ENCODE results near the gene TES. TPM values are rescaled to one million over a fixed set of nuclear protein-coding genes. Genes with fewer than 3 reads are reported as not detected.
"Not testable (repeated sequence)": the region's sequence is repeated elsewhere in the genome, so short reads cannot be mapped to it uniquely, and the experiment has no call there.

Gene TES
- total RNA-seq, 1 experiment from 2014 or later, result 126 TPM

- CTCF ChIA-PET, result no interaction called here
- H3K4me3 Mint-ChIP-seq (ENCODE audit: low read depth, unreplicated experiment), result no peak overlapping the region
- BruUV-seq (replicated peaks), result no TSS peak
- H3K4me1 Mint-ChIP-seq (ENCODE audit: low read depth, unreplicated experiment), result peaks cover 2% of the 10 kb centered on the region
- H3K27ac Mint-ChIP-seq (ENCODE audit: unreplicated experiment), result no peak overlapping the region
- H3K36me3 Mint-ChIP-seq (ENCODE audit: insufficient read depth, unreplicated experiment), result peaks cover 5% of the 10 kb centered on the region
- DNase-seq, result no peak
- H3K9me3 Mint-ChIP-seq (ENCODE audit: low read depth, unreplicated experiment), result peaks cover 6% of the 10 kb centered on the region
- no peaks in the 10 kb centered on the region for H3K27me3 Mint-ChIP-seq (ENCODE audit: unreplicated experiment)
- no peak for TF ChIP-seq CTCF (IDR thresholded peaks at IDR 0.05; ENCODE audit: unreplicated experiment)
- intact Hi-C loops (cut with micrococcal nuclease; ENCODE audit: unreplicated experiment), result no loop called here
These were observed 82.8 kb downstream of the TES start for GRCh38 chr7:116293139-116293538.

GRCh38 chr7:116293633-116294032 is 83.3 kb downstream of the TES start:
- no TSS peak for BruUV-seq (replicated peaks)
- no peak overlapping the region for H3K27ac Mint-ChIP-seq (ENCODE audit: unreplicated experiment)
- H3K4me1 Mint-ChIP-seq (ENCODE audit: low read depth, unreplicated experiment), result no peaks in the 10 kb centered on the region
- CTCF ChIA-PET, result no interaction called here
- no peaks in the 10 kb centered on the region for H3K27me3 Mint-ChIP-seq (ENCODE audit: unreplicated experiment)
- H3K36me3 Mint-ChIP-seq (ENCODE audit: insufficient read depth, unreplicated experiment), result peaks cover 5% of the 10 kb centered on the region
- TF ChIP-seq CTCF (IDR thresholded peaks at IDR 0.05; ENCODE audit: unreplicated experiment), result no peak
- H3K9me3 Mint-ChIP-seq (ENCODE audit: low read depth, unreplicated experiment), result peaks cover 6% of the 10 kb centered on the region
- no peak overlapping the region for H3K4me3 Mint-ChIP-seq (ENCODE audit: low read depth, unreplicated experiment)
- intact Hi-C loops (cut with micrococcal nuclease; ENCODE audit: unreplicated experiment), result no loop called here
- no peak for DNase-seq

- H3K9me3 Mint-ChIP-seq (ENCODE audit: low read depth, unreplicated experiment); H3K4me1 Mint-ChIP-seq (ENCODE audit: low read depth, unreplicated experiment); H3K36me3 Mint-ChIP-seq (ENCODE audit: insufficient read depth, unreplicated experiment); H3K27ac Mint-ChIP-seq (ENCODE audit: unreplicated experiment); H3K27me3 Mint-ChIP-seq (ENCODE audit: unreplicated experiment); CTCF ChIA-PET; DNase-seq; intact Hi-C loops (cut with micrococcal nuclease; ENCODE audit: unreplicated experiment); BruUV-seq (replicated peaks); H3K4me3 Mint-ChIP-seq (ENCODE audit: low read depth, unreplicated experiment): not testable (repeated sequence)
These were observed 85.6 kb downstream of the TES start for GRCh38 chr7:116295903-116296302.

GRCh38 chr7:116298055-116298454 is 87.7 kb downstream of the TES start:
- Mint-ChIP-seq H3K27ac (ENCODE audit: unreplicated experiment) (no peak overlapping the region), H3K4me3 (ENCODE audit: low read depth, unreplicated experiment) (no peak overlapping the region), H3K9me3 (ENCODE audit: low read depth, unreplicated experiment) (peaks cover 6% of the 10 kb centered on the region), H3K27me3 (ENCODE audit: unreplicated experiment) (no peaks in the 10 kb centered on the region), H3K36me3 (ENCODE audit: insufficient read depth, unreplicated experiment) (no peaks in the 10 kb centered on the region), H3K4me1 (ENCODE audit: low read depth, unreplicated experiment) (no peaks in the 10 kb centered on the region)
- no peak for TF ChIP-seq CTCF (IDR thresholded peaks at IDR 0.05; ENCODE audit: unreplicated experiment)
- intact Hi-C loops (cut with micrococcal nuclease; ENCODE audit: unreplicated experiment), result no loop called here
- BruUV-seq (replicated peaks), result no TSS peak
- DNase-seq, result no peak
- CTCF ChIA-PET, result no interaction called here

- Mint-ChIP-seq H3K27me3 (ENCODE audit: unreplicated experiment) (no peaks in the 10 kb centered on the region), H3K4me3 (ENCODE audit: low read depth, unreplicated experiment) (no peak overlapping the region), H3K27ac (ENCODE audit: unreplicated experiment) (no peak overlapping the region), H3K9me3 (ENCODE audit: low read depth, unreplicated experiment) (peaks cover 6% of the 10 kb centered on the region), H3K36me3 (ENCODE audit: insufficient read depth, unreplicated experiment) (no peaks in the 10 kb centered on the region), H3K4me1 (ENCODE audit: low read depth, unreplicated experiment) (no peaks in the 10 kb centered on the region)
- no peak for DNase-seq
- CTCF ChIA-PET, result no interaction called here
- BruUV-seq (replicated peaks), result no TSS peak
- intact Hi-C loops (cut with micrococcal nuclease; ENCODE audit: unreplicated experiment), result no loop called here
- TF ChIP-seq CTCF (IDR thresholded peaks at IDR 0.05; ENCODE audit: unreplicated experiment), result no peak
These were observed 88.2 kb downstream of the TES start for GRCh38 chr7:116298576-116298975.
